Measurements from ENCODE around the gene PLPP3. TPM values are rescaled to one million over a fixed set of nuclear protein-coding genes. Genes with fewer than 3 reads are reported as not detected.

Gene PLPP3
- total and polyA plus RNA-seq, 12 donors = 11.7 to 156 (median 96.1) TPM

- Histone ChIP-seq H3K4me1 (replicated peaks in 1 of 2) (peaks cover 0 to 49% of the 10 kb centered on the region in 2 donors), H3K27me3 (no peaks in the 10 kb centered on the region), H3K4me3 (no peak overlapping the region), H3K27ac (no peak overlapping the region), H3K9me3 (replicated peaks in 1 of 3) (no peaks in the 10 kb centered on the region), H3K36me3 (replicated peaks in 1 of 2) (no peaks in the 10 kb centered on the region)
- 81 to 89% (median 83%) methylated on average over 9 of the region's 9 CpGs for WGBS, 4 donors
- intact Hi-C loops (cut with DNase I) = no loop called here
- DNase-seq = no peak
- TF ChIP-seq POLR2A (IDR thresholded peaks at IDR 0.05) = no peak
- TF ChIP-seq CTCF (IDR thresholded peaks at IDR 0.05) = no peak
These were observed 13.2 kb downstream of the PLPP3 start for GRCh38 chr1:56566061-56566744.

- H3K27me3 ChIP-seq = no peaks in the 10 kb centered on the region
- WGBS, 4 donors = 67 to 87% (median 75%) methylated on average over 2 of the region's 2 CpGs
- H3K4me1 ChIP-seq (replicated peaks in 1 of 2) = peaks cover 0 to 41% of the 10 kb centered on the region in 2 donors
- TF ChIP-seq CTCF (IDR thresholded peaks at IDR 0.05) (no peak), POLR2A (IDR thresholded peaks at IDR 0.05) (no peak)
- DNase-seq = no peak
- H3K4me3 ChIP-seq = no peak overlapping the region
- intact Hi-C loops (cut with DNase I) = no loop called here
- H3K27ac ChIP-seq = peak overlapping the region in 1 of 5 donors; percentile 51
- H3K36me3 ChIP-seq (replicated peaks in 1 of 2) = no peaks in the 10 kb centered on the region
- no peaks in the 10 kb centered on the region for H3K9me3 ChIP-seq (replicated peaks in 1 of 3)
These were observed 14.7 kb downstream of the PLPP3 start for GRCh38 chr1:56564615-56565014.

- intact Hi-C loops (cut with DNase I) = no loop called here
- WGBS, 4 donors = 50 to 73% (median 67%) methylated on average over 3 of the region's 3 CpGs
- Histone ChIP-seq H3K36me3 (replicated peaks in 1 of 2) (no peaks in the 10 kb centered on the region), H3K4me1 (replicated peaks in 1 of 2) (peaks cover 0 to 41% of the 10 kb centered on the region in 2 donors), H3K4me3 (no peak overlapping the region), H3K27ac (no peak overlapping the region), H3K9me3 (replicated peaks in 1 of 3) (no peaks in the 10 kb centered on the region), H3K27me3 (no peaks in the 10 kb centered on the region)
- DNase-seq = no peak
- TF ChIP-seq CTCF (IDR thresholded peaks at IDR 0.05) (no peak), POLR2A (IDR thresholded peaks at IDR 0.05) (no peak)
These were observed 15.8 kb downstream of the PLPP3 start for GRCh38 chr1:56563568-56563967.

GRCh38 chr1:56562891-56563452 lies 16.4 kb downstream of the PLPP3 start:
- Histone ChIP-seq H3K36me3 (replicated peaks in 1 of 2) (no peaks in the 10 kb centered on the region), H3K27me3 (no peaks in the 10 kb centered on the region), H3K4me3 (no peak overlapping the region), H3K9me3 (replicated peaks in 1 of 3) (no peaks in the 10 kb centered on the region), H3K4me1 (replicated peaks in 1 of 2) (peaks cover 0 to 41% of the 10 kb centered on the region in 2 donors), H3K27ac (no peak overlapping the region)
- 84 to 94% (median 86%) methylated on average over 2 of the region's 2 CpGs for WGBS, 4 donors
- intact Hi-C loops (cut with DNase I) = no loop called here
- DNase-seq = no peak
- no peak for TF ChIP-seq POLR2A (IDR thresholded peaks at IDR 0.05)
- TF ChIP-seq CTCF (IDR thresholded peaks at IDR 0.05) = no peak

All from adrenal gland (tissue), 12 donors.